ENCODE data around the gene ACYP2.

- no peak for TF ChIP-seq GATA2 (IDR thresholded peaks at IDR 0.05; ENCODE audit: low read depth, low read length)
- no peak for TF ChIP-seq GATA3 (IDR thresholded peaks at IDR 0.05; ENCODE audit: low read depth, low read length)
Measured at GRCh38 chr2:54310311-54310710, 194.9 kb downstream of the ACYP2 start.

All from SH-SY5Y (cell line).